ENCODE data around the gene SYT2.
"Not testable (repeated sequence)": the region's sequence is repeated elsewhere in the genome, so short reads cannot be mapped to it uniquely, and the experiment has no call there.

SYT2 gene

DNA sequence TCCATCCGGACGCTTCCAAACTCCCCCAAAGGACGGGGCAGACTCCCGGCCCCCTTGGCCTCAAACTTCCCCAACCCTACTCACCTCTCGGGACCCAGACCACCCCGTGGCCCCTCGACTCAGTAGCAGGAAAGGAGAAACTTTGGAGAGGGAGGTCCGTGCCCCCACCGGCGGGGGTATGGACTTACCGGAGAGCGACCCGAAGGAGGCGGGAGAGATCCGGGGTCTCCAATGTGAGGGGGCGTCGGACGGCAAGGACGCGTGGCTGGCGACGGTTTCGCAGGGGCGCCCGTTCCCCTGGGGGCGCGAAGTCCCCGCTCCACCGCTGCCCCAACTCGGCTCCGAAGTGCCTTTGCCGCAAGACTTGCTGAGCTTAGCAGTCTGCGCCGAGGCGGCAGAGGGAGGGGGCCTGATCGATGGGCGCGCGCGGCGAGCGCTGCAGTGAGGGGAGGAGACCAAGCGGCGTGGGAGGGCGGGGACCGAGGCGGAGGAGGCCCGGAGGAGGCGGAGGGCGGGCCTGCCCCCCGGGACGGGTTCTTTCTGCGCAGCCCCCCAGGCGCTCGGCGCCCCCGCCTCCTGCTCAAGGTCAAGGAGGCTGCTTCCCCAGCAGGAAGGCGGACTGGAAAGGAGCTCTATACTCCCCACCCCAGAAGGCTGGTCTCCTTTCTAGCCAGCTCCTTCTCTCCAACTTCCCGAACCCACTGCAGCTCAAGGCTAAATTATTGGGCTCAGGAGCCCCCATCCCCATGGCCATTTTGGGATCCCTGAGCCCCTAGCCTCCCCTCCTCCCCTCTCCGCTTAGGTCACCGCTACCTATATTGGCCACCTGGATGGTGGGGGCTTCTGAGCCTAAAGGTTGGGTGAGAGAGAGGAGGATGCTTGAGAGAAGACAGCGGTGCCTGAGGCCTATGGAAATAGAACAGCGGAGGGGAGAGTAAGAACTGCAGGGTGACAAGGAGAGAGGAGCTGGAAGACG lies at the start of gene SYT2:
TSS of gene SYT2 (minus strand) at position 385 of the 976 bp plus-strand sequence. CDS start 104,682 bp downstream, outside the sequence.
- DNase-seq, result no peak

GRCh38 chr1:202756391-202756790 lies 46.1 kb upstream of the SYT2 start:
- no peak for DNase-seq

- DNase-seq, result no peak
Measured at GRCh38 chr1:202754293-202754692, 44.0 kb upstream of the SYT2 start.

GRCh38 chr1:202752774-202753173 lies 42.5 kb upstream of the SYT2 start:
- DNase-seq, result no peak

DNA sequence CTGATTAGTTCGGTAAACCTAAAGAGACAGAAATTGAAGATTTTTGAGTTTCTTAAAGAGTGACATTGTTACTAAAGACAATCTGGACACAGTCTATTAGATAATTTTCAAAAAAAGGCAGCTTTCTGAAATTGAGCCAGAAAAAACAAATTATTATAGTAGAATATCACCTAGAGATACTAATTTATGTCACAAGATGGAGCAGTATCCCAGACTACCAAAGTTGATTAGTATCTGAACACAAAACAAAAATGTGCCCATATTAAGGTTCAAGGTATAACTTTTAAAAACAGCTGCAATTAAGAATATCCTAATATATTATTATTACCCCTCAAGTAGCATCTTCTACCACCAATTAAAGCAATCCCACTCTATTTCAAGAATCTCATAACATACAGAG lies 40.5 kb upstream of the SYT2 start:
- DNase-seq, result no peak

GRCh38 chr1:202750024-202750423 lies 39.8 kb upstream of the SYT2 start:
- DNase-seq, result no peak

DNA sequence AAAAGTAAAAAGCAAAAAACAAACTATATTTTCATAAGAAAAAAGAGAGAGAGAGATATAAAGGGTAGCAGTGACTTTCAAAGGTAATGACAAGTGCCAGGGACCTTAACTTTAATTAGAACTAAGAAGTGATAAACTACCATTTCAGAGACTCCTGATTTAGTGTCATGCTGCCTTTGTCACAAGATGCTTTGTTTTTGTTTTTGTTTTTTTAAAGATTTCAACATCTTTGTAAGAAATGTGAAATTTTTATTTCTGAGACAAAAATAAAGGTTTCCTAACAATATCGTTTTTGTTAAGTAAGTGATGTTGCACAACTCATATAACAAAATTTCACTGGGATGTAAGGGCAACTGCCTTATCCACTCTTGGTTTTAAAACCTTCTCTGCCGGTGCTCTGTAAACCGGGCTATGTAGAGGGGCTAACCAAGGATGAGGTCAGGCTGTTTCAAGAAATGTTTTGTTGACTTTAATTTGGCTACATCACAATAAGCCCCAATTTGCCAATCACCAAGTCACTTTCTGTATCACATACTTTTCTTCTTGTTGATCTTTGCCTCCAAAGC lies 35.2 kb upstream of the SYT2 start:
- no peak for DNase-seq

DNA sequence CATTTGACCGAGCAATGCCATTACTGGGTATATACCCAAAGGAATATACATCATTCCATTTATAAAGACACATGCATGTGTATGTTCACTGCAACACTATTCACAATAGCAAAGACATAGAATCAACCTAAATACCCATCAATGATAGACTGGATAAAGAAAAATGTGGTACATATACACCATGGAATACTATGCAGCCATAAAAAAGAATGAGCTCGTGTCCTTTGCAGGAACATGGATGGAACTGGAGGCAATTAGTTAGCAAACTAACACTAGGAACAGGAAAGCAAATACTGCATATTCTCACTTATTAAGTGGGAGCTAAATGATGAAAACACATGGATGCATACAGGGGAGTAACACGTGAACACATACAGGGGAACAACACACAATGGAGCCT lies 34.5 kb upstream of the SYT2 start:
- DNase-seq, result not testable (repeated sequence)

DNA sequence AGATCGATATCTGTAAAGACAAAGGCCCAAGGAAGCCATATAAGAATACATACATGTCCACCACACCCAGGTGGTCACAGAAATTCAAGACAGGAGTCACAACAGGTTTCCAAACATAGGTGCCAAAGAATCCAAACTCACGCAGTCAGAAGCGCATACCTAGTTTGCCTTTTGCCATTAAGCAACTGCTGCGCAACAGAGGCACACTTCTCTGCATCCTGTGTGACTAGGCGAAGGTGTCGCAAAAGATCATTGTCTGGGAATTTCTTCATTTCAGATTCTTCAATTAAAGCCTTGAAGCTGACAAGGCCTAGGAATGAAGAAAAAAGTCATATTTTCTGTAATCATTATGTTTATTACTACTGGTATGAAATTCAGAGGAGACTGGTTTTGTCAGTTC lies 32.2 kb upstream of the SYT2 start:
- no peak for DNase-seq

- no peak for DNase-seq
Measured at GRCh38 chr1:202733251-202733650, 23.0 kb upstream of the SYT2 start.

DNA sequence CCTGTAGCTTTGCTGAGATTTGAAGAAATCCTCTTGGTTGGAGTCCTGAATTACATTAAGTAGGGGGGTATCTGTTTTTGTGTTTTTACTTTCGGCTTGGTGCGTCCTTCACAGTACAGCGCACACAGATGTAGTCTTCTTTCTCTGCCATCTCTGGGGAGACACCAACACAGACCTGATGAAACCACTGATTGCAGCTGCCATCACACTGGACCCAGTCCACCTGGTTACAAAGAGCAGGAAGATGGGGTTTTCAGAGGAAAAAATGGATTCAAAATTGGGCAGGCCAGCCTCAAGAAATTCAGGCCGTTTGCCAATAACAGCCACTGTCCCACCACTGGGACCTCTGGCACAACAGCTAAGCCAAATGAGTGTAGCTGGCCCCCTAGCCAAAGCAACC lies 18.7 kb upstream of the SYT2 start:
- DNase-seq, result no peak

GRCh38 chr1:202725526-202725925 lies 15.3 kb upstream of the SYT2 start:
- DNase-seq, result no peak

DNA sequence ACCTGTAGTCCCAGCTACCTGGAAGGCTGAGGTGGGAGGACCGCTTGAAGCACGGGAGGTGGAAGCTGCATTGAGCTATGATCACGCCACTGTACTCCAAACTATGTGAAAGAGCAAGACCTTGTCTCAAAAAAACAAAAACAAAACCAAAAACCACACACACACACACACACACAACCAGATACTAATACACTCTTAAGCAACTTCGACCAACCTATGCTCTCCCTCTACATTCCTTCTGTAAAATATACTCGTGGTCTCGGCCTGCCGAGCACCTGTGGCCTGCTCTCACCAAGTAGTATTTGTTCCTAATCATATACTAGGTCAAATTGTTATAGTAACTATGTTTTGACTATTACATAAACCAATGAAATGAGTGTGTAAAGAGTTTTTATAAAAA lies 13.5 kb upstream of the SYT2 start:
- no peak for DNase-seq

DNA sequence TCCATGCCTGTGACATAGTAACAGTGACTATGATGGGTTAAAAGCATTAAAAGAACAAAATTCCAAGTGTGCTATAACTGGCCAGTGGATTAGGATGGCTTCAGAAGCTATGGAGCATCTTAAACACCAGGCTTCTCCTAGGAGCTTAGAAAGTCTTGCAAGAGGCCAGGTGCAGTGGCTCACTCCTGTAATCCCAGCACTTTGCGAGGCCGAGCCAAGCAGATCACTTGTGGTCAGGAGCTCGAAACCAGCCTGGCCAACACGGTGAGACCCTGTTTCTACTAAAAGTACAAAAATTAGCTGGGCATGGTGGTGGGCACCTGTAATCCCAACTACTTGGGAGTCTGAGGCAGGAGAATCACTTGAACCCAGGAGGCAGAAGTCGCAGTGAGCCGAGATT lies 12.8 kb upstream of the SYT2 start:
- DNase-seq, result not testable (repeated sequence)

DNA sequence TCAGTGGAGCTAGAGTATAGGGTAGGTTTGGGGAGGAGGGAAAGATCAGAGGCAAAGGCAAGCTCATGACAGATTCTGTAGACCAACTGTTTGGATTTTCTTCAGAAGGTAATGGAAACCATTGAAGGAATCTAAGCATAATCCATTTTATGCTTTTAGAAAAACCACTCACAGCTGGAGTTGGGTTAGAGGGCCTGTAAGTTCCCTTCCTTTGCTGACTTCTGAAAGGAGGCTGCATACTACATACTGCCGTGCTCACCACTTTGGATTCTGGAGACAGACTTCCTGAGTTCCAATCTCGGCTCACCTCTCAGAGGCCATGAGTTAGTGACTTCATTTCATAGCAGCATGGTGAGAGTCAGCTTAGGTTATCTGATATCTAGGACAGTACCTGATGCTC lies 6.4 kb upstream of the SYT2 start:
- DNase-seq, result no peak

DNA sequence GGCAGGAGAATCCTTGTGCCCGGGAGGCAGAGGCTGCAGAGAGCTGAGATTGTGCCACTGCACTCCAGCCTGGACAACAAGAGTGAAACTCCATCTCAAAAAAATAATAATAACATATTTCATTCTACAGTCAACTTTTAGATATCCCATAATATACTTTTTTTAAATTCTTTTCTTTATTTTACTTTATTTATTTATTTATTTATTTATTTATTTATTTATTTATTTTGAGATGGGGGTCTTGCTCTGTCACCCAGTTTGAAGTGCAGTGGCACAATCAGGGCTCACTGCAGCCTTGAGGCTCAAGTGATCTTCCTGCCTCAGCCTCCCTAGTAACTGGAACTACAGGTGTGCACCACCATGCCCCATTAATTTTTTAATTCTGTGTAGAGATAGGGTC lies 3.9 kb upstream of the SYT2 start:
- DNase-seq, result not testable (repeated sequence)

DNA sequence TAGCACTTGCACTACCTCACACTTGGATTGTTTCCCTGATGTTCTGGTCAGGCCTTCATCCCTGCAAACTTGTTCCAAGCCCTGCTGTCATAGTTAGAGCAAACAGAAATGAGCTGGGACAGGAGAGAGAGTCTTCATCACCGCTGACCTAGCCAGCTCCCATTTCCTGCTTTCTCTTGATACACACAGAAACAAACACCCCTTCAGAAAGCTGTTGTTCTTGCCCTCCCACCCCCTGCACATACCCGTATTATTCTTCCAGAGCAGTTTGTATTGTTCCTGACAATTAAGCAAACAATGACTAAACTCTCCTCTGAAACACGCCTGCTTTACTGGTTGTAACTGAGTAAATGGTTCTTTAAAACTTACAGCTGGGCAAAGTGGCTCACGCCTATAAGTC lies 2.9 kb upstream of the SYT2 start:
- DNase-seq, result no peak

DNA sequence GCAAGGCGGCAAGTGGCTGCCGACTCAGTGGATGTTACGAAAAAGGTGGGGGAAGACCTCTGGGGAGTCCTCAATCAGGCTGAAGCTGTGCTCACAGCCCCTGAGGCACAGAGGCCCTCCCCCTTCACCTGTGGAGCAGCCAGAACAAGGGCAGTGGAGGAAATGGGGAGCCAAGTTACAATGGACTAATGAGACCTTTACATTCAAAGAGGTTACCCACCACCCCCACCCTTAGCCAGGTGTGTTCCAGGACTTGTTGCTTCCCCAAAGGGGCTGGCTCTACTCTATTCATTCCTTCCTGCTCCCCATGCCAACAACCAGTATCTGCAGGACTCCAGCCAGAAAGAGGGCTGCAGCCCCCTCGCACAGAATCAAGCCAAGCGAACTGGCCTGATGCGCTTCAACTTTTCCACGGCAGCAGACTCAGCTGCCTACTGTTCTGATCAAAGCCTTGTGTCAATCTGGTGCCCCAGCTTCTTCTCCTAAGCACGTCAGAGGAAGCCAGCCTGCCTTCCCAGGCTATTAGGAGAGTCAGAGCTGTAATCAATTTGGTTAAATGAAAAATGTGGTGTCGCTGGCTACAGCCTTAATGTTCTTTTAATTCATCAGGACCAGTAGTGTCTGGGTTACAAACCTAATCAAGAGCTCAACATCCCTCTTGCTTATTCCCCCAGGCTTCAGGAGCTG lies 1.8 kb upstream of the SYT2 start:
- no peak for DNase-seq

GRCh38 chr1:202709276-202710041 lies 795 bp downstream of the SYT2 start:
- no peak for DNase-seq

DNA sequence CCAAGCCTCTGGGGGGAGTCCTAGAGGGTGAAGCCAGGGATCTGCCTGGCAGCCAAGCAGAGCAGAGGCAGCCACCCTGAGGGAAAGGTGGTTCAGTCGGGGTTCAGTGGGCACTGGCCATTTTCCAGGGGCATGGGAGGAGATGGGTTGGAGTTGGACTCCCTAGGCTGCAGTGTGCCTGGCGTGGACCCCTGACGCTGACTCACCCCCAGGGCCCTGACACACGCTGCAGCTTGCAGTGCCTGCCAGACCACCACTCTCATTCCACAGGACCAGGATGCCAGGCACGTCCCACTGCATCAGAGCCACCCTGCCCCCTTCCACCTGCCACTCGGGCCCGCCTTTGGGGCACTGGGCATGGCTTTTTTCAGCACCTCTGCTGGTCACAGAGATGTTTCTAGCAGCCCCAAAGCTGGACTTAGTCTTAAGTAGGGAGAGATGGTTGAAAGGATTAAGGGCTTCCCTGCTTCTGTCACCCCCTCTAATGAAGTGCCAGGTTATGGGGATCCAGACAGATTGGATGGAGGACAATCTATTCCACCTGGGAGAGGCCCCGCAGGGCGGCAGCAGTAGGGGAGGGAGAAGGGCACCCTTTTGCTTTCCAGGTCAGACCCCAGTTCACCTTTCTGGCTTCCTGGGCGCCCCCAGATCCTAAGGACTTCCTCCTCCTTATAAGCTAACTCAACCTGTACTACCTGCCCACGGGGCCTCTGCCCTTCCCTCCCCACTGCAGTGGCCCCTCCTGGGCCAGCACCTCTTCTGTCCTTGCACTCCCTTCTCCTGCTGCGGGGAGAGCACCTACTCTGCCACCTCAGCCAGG lies 1.6 kb downstream of the SYT2 start:
- no peak for DNase-seq

DNA sequence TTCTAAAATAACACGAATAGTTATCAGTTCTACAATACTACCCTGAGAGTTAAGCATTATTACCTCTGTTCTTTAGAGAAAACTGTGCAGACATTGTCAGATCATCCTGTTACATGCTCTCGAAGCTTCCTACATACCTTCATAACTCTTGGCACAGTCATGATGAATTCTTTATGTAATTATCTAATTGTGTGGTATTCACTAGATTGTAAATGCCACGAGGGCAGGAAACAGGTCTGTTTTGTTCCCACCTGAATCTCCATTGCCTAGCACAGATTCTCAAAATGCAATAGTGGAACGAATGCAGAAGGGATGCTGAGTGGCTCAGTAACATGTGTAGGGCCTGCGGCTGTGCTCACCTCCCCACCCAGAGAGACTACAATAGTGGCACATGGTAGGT lies 3.4 kb downstream of the SYT2 start:
- DNase-seq, result no peak

DNA sequence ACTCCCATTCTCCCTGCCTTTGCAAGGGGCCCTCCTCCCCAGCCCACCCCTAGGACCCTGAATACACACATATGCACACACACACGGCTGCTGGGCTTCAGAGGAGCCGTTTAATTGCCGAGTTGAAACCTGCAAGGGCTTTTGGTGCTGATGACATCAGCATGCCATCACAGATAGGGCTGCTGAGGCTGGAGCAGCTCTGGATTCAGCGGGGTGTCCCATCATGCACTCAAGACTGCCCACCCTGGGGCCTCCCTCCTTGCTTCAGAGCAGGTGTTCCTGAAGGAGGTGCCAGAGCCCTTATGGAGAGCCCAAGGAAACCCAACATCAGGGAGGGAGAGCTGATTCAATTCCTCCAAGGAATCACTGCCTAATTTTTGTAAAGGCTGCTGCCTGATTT lies 5.7 kb downstream of the SYT2 start:
- DNase-seq, result no peak
